Head of caudate nucleus (tissue), 42 donors: ENCODE results near the gene SORL1-AS1.

Experiments
- DNase-seq, 42 donors: peaks; one replicate each; pipeline versions ENCODE4 v3.0.0 to v3.0.0-alpha.2; 2020 to 2021; ENCODE audit warnings: mixed read lengths in 7 of 42
- intact Hi-C: fragments of 100-400 bp; cut with DNase I; formaldehyde crosslinking; loops from one replicate; pipeline ENCODE4 v1.15.0; 2022

Gene SORL1-AS1

DNA sequence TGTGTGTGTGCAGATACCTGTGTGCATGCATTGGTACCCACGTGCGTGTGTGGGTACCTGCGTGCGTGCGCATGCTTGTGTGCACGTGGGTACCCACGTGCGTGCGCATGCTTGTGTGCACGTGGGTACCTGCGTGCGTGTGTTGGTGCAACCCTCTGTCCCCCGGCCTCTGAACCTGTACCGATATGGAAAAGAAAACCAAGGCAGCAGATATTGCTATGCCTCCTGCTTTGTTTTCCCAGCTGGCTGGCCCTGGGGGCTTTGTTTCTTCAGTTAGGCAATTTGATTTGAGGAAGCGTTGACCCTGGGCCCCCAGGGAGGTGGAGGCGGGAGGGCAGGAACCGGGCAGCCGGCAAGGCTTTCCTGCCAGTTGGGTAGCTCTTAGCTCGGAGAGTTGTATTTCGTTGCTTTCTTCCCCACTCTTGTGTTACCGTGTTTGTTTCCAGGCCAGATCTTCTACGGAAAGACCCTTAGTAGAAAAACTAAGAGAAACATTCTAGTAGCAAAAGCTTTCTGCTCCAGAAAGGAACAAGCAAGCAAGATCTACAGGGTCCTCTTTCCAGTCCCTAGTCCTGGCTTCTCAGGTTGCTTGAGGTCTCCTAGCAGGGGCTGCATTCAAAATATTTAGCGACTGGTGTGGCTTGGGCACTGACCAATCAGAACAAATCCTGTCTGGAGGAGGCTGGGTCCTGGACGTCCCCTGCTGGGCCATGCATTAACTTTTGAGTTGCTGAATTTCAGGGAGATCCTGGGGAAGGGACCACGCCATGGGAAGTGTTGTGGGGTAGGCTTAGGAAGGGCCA lies 26.3 kb upstream of the SORL1-AS1 start:
- intact Hi-C loops: no loop called here
- DNase-seq: no peak

DNA sequence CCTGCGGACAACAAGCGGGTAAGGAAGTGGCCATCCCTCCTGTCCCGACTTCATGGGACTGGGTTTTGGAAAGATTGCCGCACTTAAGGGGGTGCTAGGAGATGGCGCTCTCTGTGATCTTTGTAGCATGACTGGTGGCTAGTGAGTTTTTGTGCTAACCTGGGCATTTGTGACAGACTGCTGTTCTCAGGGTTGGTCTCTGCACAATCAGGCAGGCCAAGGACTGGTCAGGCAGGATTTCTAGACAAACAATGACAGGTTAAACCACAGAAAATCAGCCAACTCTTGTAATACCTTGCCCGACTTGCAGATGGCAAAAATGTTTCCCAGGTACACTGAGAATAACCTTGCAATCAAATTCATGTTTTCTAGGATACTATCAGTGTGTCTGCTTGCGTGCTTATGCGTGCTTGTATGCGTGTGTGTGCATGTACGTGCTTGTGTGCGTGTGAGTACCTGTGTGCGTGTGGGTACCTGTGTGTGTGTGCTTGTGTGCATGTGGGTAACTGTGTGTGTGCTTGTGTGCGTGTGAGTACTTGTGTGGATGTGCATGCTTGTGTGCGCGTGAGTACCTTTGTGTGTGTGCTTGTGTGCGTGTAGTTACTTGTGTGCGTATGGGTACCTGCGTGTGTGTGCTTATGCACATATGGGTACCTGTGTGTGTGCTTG lies 25.6 kb upstream of the SORL1-AS1 start:
- intact Hi-C loops: no loop called here
- DNase-seq: no peak

DNA sequence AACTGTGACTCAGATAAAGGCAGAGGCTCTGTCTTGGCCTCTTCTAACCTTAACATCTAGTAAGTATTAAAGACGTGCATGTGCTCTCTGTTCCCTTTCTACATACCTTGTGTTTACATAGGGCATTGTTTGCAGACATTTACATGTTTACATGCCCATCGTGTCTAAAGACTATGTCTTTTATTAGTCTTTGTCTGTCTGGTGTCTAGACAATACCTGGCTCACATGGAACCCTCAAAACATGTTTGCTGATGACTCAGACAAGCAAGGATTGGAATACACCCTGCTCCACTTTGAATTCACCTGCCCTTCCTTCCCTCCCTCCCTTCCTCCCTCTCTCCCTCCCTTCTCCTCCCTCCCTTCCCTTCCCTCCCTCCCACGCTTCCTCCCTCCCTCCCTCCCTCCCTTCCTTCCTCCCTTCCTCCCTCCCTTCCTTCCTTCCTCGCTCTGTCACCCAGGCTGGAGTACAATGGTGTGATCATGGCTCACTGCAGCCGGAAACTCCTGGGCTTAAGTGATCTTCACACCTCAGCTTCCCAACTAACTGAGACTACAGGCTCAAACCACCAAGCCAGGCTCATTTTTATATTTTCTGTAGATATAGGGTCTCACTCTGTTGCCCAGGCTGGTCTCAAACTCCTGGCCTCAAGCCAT lies 23.7 kb upstream of the SORL1-AS1 start:
- no peak for DNase-seq
- intact Hi-C loops: no loop called here

DNA sequence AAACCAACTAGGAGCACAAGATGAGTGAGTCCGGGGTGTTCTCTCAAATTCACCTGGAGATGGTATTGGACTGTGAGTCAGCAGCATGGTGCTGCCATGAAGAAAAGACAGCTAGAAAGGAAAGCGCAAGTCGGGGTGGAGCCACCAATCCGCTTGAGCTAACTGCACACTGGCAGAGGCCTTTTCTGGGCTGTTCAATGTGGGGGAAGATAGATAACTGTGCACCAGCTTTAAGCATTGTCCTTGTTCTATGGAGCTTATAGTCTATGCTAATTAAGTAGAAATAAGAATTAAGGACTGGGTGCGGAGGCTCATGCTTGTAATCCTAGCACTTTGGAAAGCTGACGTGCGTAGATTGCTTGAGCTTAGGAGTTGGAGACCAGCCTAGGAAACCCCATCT lies 21.9 kb upstream of the SORL1-AS1 start:
- DNase-seq: peak in 1 of 42 donors; percentile 16
- intact Hi-C loops: no loop called here

DNA sequence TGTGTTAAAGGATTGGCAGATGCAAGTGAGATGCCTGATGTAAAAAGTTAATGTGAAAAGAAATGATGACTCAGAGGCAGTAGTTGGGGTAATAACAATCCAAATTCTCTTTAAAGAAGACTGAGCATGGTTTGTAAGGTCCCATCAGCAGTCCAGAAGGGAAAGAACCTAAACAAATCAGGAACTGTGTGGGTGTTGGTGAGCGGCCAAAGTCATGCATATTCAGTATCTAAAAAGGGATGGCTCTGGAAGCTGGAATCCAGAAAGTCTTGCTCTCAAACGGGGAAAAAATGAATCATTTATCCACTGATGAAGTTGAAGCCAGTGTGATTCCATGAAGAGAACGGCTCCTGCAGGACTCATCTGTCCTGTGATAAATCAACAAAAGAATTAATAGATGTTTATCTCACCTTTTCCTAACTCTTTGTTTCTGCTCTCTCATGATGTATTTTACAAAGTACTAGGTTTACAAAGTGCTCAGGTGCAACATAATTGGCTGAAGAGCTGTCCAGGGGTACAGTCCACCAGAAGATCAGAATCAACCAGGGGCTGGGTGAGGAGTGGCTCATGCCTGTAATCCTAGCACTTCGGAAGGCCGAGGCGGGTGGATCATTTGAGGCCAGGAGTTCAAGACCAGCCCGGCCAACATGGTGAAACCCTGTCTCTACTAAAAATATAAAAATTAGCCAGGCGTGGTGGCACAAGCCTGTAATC lies 20.5 kb upstream of the SORL1-AS1 start:
- intact Hi-C loops: no loop called here
- peak in 28 of 42 donors; percentile 27 to 78 (median 56) for DNase-seq

DNA sequence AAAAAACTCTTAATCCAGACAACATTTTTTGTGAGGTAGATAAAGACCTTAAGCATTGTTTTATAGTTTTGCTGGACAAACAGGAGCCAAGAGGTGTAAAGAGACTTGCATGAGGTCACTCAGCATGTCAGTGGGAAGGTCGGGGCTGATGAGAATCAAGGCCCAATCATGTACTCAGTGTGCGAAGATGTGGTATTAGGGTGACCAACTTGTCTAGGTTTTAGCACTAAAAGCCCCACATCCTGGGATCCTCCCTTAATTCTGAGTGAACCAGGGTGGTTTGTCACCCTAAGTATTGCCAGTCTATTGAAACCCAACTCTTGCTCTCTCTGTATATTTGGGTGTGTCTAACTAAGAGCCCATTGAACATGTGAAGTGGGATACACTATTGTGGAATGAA lies 19.5 kb upstream of the SORL1-AS1 start:
- no peak for DNase-seq
- intact Hi-C loops: no loop called here

DNA sequence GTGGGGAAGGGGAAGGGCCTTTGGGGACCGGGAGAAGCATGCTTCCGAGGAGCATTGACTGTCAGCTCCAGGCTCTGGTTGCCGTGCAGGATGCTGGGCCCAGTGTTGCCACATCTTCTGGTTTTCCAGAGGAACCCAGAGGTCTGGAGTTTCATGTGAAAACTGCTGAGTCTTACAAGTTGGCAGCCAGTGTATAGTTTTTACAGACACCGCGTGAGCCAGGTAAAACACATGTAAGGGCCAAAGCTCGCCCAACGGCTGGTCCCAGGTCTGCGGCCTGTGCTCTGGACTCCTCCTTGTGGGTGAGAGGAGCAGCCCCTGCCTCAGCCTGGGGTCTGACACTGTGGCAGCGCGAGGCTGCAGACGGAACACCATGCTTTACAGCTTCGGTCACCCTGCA lies 18.4 kb upstream of the SORL1-AS1 start:
- no peak for DNase-seq

DNA sequence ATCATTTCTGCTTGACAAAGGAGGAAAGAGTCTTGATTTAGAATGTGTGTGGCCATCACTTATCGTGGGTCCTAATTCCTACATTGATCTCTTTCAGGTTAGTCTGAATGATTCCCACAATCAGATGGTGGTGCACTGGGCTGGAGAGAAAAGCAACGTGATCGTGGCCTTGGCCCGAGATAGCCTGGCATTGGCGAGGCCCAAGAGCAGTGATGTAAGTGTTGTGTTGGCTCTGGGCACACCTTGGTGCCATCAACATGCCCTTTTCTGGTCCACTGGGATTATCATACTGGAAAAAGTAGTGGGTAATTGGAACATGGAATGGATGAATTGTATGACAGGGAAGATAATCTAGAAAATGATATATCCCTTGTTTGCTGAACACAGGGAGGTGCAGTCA lies 17.1 kb upstream of the SORL1-AS1 start:
- DNase-seq: no peak
- intact Hi-C loops: no loop called here

More for the DNA sequence above, 18.4 kb upstream of the SORL1-AS1 start:
- intact Hi-C loops: no loop called here

DNA sequence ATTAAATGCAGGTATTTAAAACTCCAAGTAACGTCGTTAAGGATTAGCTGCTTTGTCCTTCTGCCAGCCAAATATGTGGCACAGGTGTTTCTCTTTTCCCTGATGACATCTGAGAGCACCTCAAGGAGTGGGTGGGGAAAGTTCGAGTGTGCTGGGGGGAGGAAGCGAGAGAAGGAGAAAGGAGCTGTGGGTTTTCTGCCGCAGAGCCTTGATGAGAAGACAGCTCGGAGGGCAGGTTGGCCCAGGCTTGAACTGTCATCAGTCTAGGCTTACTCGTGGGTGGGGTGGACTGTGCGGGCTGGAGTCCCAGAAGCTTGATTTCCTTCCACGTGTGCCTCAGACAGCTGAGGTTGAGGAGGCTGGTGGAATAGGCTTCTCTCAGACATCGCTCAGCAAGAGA lies 15.2 kb upstream of the SORL1-AS1 start:
- peak in 32 of 42 donors; percentile 19 to 80 (median 48) for DNase-seq
- intact Hi-C loops: no loop called here

DNA sequence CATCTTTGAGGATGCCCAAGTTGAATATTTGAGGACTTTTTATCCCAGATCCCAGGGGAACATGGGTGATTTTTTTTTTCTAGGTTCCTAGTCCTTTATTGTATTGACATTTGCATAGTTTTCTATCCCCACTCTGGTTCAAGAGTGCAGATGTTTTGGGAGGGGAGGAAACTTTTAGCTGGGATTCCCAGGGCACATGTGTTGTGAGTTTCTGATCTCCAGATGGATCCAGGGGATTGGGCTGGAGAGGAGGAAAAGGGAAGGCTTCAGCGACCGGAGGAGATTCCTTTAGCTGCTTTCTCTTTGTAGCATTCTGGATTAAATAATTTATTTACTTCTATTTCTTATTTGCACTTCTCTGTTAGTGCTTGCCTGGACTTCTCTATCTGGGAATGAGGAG lies 14.7 kb upstream of the SORL1-AS1 start:
- intact Hi-C loops: no loop called here
- no peak for DNase-seq

DNA sequence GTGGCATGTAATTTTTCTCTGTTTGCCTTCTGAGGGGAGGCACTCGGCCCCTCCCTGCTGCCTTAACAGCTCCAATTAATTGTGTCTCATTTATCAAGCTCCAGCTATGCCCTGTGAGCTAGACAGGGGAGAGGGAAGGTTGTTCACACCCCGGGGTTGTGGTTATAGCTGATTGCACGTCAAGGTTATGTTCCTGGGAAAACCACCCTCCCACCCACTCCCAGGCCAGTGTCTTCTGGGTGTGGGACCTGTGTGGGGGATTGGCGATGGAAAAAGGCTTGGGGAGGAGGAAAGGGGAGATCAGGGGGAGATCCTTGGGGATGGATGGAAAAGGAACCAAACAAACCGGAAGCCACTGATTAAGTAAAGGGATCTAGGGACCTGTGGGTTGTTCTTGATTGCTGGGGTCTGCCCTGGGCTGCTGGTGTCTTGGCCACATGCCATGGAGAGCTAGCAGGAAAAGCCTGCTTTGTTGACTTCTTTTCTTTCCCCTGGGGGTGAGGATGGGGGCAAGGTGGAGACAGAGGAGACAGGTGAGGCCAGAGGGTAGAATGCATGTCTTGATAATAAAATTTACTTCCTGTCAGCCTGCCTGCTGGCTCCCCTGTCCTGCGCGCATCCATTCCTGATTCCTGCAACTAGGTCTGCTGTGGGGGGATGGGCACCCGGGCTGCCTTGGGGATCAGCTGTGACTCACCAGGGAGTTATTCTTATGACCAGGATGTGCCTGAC lies 13.5 kb upstream of the SORL1-AS1 start:
- DNase-seq: peak; percentile 34 to 91 (median 66)
- intact Hi-C loops: no loop called here

DNA sequence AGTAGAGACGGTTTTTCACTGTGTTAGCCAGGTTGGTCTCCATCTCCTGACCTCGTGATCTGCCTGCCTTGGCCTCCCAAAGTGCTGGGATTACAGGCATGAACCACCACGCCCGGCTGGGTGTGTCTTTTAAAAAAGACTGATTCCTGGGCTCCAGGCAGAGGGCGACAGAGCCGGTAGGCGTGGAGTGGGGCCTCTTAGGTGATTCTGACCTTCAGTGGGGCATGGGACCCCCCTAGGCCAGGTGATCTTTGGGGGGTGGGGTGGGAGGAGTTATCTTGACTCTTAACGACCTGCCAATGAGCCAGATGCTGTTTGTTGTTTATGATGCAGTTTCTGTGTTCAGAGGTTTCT lies 12.9 kb upstream of the SORL1-AS1 start:
- no peak for DNase-seq
- intact Hi-C loops: no loop called here

DNA sequence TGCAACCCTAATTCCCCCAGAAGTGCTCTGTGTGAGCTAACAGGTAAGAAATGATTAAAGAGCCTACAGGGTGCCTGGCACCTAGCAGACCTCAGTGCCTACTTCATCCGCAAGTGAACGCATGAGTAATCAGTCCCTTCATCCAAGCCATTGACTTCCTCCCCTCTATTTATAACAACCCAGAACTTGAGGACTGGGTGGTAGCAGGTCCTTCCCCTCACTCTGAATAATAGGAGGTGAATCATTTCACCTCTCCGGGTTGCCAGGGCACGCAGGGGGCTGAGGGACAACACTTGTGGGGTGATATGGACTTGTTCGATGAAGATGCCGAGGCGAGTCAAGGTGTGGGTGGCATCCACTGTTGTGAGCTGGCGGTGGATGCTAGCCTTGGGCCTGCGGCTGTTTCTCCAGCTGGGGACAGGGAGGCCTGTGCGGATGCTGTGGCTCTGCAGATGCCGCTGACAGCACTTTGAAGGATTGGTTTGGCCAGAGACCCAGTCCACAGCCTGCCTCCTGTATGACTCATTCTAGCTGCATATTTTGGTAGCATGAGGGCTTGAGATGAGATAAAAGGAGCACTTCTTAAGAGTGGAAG lies 11.7 kb upstream of the SORL1-AS1 start:
- intact Hi-C loops: no loop called here

DNA sequence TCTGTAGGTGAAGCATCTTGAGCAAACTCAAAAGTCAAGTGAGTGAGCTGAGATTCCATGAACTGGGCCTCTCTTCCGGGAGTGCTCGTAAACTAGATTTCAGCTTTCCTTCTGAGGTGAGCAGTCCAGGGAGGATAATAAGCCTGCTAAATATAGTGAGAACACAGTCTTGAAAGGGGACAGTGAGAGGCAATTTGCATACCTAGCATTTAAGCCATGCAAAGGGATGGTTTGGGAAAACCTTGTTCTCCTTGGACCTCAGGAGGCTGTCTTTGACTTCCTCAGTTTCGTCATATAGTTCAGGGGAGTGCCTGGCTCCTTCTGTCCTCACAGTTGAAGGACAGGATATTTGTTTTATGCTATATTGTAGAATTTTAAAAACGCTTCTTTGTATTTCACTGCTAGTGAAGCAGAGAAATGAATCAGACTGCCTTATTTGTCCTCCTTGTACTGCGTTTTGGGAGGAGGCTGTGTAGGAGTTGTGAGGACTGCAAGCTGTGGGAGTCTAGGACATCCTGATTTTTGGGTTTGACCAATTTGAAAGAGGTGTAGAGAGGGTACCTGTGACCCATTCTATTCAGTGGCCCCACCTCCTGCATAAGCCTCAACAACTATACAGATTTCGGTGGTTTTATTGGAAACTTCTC lies 11.0 kb upstream of the SORL1-AS1 start:
- no peak for DNase-seq
- intact Hi-C loops: no loop called here

More for the DNA sequence above, 11.7 kb upstream of the SORL1-AS1 start:
- peak in 33 of 42 donors; percentile 14 to 77 (median 47) for DNase-seq

DNA sequence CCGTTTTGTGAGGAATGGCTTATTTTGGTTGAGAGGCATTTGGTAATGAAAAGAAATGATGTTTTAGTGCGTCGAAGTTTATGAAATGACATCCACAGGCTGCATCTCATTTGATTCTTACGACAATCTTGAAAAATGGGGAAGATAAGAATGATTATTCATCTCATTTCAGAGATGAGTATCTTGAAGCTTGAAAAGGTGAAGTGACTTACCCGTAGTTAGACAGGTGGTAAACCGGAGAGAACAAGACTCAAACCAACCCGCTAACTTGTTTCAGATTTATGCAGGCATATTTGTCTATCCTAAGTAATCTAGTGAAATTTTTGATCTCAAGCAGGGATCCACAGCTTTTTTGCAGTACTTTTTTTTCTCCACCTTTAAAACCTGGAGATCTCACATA lies 9.1 kb upstream of the SORL1-AS1 start:
- no peak for DNase-seq
- intact Hi-C loops: no loop called here

DNA sequence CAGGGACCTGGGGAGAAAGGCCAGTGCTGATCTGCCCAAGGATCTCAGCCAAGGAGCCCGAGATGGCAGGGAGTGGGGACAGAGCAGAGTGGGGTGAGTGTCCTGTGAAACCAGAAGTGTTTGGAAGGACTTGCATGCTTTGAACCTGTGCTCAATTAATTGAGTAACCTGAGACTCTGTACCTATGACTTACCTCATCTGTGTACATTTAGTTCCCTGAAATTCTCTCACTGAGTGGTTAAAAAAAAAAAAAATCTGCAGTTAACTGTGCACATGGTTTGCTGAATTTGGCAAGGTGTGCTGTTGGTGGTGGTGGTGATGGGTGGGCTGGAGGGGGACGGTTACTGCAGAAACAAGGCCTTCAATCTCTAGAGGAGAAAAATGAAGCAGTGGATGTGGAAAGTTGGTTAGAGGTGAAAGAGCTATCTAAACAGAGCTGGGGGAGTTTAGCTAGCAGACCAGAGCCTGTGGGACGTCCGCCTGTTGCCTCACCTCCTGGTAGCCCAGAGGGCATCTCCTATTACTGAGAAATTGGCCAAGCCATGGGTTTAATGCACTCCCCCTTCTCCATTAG lies 8.3 kb upstream of the SORL1-AS1 start:
- DNase-seq: no peak
- intact Hi-C loops: no loop called here

DNA sequence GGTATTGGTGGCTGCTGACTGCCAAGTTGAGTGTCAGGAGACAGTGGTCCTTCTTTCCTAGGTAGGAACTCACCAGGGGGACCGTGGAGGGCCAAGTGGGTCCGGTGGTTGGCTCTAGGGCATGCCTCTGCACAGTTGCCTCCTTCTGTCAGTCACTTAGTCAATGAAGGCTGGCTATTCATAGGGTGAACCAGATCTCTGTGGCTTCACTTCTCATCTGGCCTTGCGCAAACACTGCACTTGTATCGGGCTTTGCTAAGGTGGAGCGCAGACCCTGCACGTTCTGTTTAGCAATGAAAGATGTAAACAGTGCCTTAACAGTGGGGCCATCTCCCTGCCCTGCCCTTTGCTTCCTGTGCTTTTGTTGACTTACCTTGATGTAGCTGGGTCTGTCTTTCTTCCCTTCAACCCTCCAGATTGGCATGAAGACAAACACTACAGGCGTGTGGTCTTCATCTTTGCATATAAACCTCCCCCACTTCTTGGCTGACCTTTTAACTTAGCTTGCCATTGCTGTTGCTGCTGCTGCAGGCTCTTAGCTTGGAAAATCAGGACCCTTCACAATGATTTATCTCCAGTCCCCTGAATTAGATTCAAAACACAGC lies 6.7 kb upstream of the SORL1-AS1 start:
- intact Hi-C loops: loop anchor here (10.0 kb wide), 2 partner anchors 55 to 135 kb away; no protein-coding TSS in a partner anchor

More for the DNA sequence above, 6.7 kb upstream of the SORL1-AS1 start:
- DNase-seq: no peak
